GM23338 (cell line): ENCODE measurements around the gene TENM4. TPM values are rescaled to one million over a fixed set of nuclear protein-coding genes. Genes with fewer than 3 reads are reported as not detected.

Experiments
- ATAC-seq: fragments of 200-7000 bp; cut with Tn5 transposase; 3 replicates; pipeline ENCODE4 v1.9.1; 2020
- DNase-seq: peaks from one replicate; pipeline ENCODE4 v3.0.0-alpha.2; 2015; ENCODE audit warnings: low spot score
- H2AFZ ChIP-seq: fragments of 200-600 bp; sonication (generic); 2 replicates; pipeline ENCODE4 v1.8.0; 2016; ENCODE audit warnings: antibody characterized with exemption, mild to moderate bottlenecking, moderate library complexity
- H3F3A ChIP-seq: fragments of 200-600 bp; sonication (generic); replicated peaks from 2 replicates; pipeline ENCODE4 v1.8.0; 2017; ENCODE audit warnings: antibody characterized with exemption, mixed run types, low read depth
- H3K27ac ChIP-seq: fragments of 200-600 bp; sonication (generic); 2 replicates; pipeline ENCODE4 v1.6.1; 2016; ENCODE audit warnings: low read depth
- H3K27me3 ChIP-seq: fragments of 200-600 bp; sonication (generic); 2 replicates; pipeline ENCODE4 v1.8.0; 2016; ENCODE audit warnings: mild to moderate bottlenecking, mixed run types, moderate library complexity; ENCODE audit not compliant: insufficient read depth
- H3K36me3 ChIP-seq: fragments of 200-600 bp; sonication (generic); 2 replicates; pipeline ENCODE4 v1.8.0; 2016; ENCODE audit warnings: mild to moderate bottlenecking; ENCODE audit not compliant: insufficient read depth
- H3K4me1 ChIP-seq: fragments of 200-600 bp; sonication (generic); 2 replicates; pipeline ENCODE4 v1.8.0; 2016; ENCODE audit warnings: mild to moderate bottlenecking, moderate library complexity; ENCODE audit not compliant: insufficient read depth
- H3K4me2 ChIP-seq: fragments of 200-600 bp; sonication (generic); 2 replicates; pipeline ENCODE4 v1.7.1; 2017; ENCODE audit warnings: mixed run types
- H3K4me3 ChIP-seq: fragments of 200-600 bp; sonication (generic); 2 replicates; pipeline ENCODE4 v1.6.1; 2016; ENCODE audit warnings: mixed run types
- H3K79me2 ChIP-seq: fragments of 200-600 bp; sonication (generic); replicated peaks from 2 replicates; pipeline ENCODE4 v1.8.0; 2017; ENCODE audit warnings: mild to moderate bottlenecking; ENCODE audit not compliant: insufficient read depth
- H3K9me2 ChIP-seq: fragments of 200-600 bp; sonication (generic); 2 replicates; pipeline ENCODE4 v1.8.0; 2017; ENCODE audit not compliant: insufficient read depth
- H4K20me1 ChIP-seq: fragments of 200-600 bp; sonication (generic); replicated peaks from 2 replicates; pipeline ENCODE4 v1.8.0; 2017; ENCODE audit warnings: mild to moderate bottlenecking; ENCODE audit not compliant: insufficient read depth
- H3K27ac Mint-ChIP-seq: 2 replicates; pipeline ENCODE4 v1.8.0; 2020; ENCODE audit warnings: inconsistent platforms, mild to moderate bottlenecking, moderate library complexity, mixed read lengths
- H3K27me3 Mint-ChIP-seq: 3 replicates; pipeline ENCODE4 v1.8.0; 2022; ENCODE audit warnings: low read depth, mild to moderate bottlenecking, moderate library complexity, mixed read lengths, inconsistent platforms; ENCODE audit not compliant: insufficient read depth, poor library complexity
- H3K36me3 Mint-ChIP-seq: 3 replicates; pipeline ENCODE4 v1.8.0; 2021; ENCODE audit warnings: low read depth, mild to moderate bottlenecking, inconsistent platforms, moderate library complexity, mixed read lengths
- H3K4me1 Mint-ChIP-seq: 3 replicates; pipeline ENCODE4 v1.8.0; 2020; ENCODE audit warnings: mild to moderate bottlenecking, inconsistent platforms, mixed read lengths
- H3K4me3 Mint-ChIP-seq: 3 replicates; pipeline ENCODE4 v1.8.0; 2021; ENCODE audit warnings: moderate library complexity, mild to moderate bottlenecking, inconsistent platforms, mixed read lengths
- H3K9me3 Mint-ChIP-seq: 3 replicates; pipeline ENCODE4 v1.8.0; 2020; ENCODE audit warnings: moderate library complexity, mild to moderate bottlenecking, inconsistent platforms, mixed read lengths
- CTCF ChIP-seq, 2 experiments: fragments of 200-600 bp in 1 of 2; sonication (generic) in 1 of 2; conservative IDR thresholded peaks; 2 replicates each; pipeline versions ENCODE4 v1.5.1 to v1.6.1; 2016 to 2017; ENCODE audit warnings: antibody characterized with exemption in 2 of 2, low read depth in 2 of 2, mild to moderate bottlenecking in 2 of 2, moderate library complexity in 1 of 2
- ETS1 ChIP-seq: IDR thresholded peaks from 2 replicates; pipeline ENCODE4 v1.6.1; 2016; ENCODE audit warnings: antibody characterized with exemption
- EZH2 ChIP-seq: fragments of 200-600 bp; sonication (generic); IDR thresholded peaks from one replicate; pipeline ENCODE4 v1.8.0; 2017; ENCODE audit warnings: antibody characterized with exemption, mild to moderate bottlenecking, low read depth; ENCODE audit not compliant: unreplicated experiment
- EZH2phosphoT487 ChIP-seq: fragments of 200-600 bp; sonication (generic); IDR thresholded peaks from one replicate; pipeline ENCODE4 v1.8.1; 2018; ENCODE audit warnings: antibody characterized with exemption; ENCODE audit not compliant: unreplicated experiment
- JUNB ChIP-seq: IDR thresholded peaks from one replicate; pipeline ENCODE4 v1.6.1; 2016; ENCODE audit warnings: antibody characterized with exemption; ENCODE audit not compliant: unreplicated experiment
- REST ChIP-seq: IDR thresholded peaks from one replicate; pipeline ENCODE4 v1.6.1; 2018; ENCODE audit warnings: antibody characterized with exemption; ENCODE audit not compliant: unreplicated experiment
- STAT1 ChIP-seq: IDR thresholded peaks from one replicate; pipeline ENCODE4 v1.6.1; 2016; ENCODE audit warnings: antibody characterized with exemption; ENCODE audit not compliant: unreplicated experiment
- ZNF114 ChIP-seq: fragments of 250-450 bp; sonication (Bioruptor Pico); IDR thresholded peaks from 2 replicates; pipeline ENCODE4 v1.5.0; 2020; ENCODE audit warnings: mild to moderate bottlenecking, moderate library complexity
- ZNF331 ChIP-seq: fragments of 250-450 bp; sonication (Bioruptor Pico); IDR thresholded peaks from 2 replicates; pipeline ENCODE4 v1.5.0; 2020; ENCODE audit warnings: low read depth, mild to moderate bottlenecking, moderate library complexity
- polyA plus RNA-seq: library from polyadenylated mRNA; unstranded; fragments of >200 nt; fragmentation: Nextera tagmentation; extraction: Ambion mirVana; gene quantifications from 2 replicates; pipeline ENCODE4 v1.2.1, GENCODE V29; 2016
- total RNA-seq: library from RNA; depleted of rRNA; stranded (reverse); fragments of >200 nt; shearing (Covaris generic); gene quantifications from 2 replicates; pipeline ENCODE4 v1.2.3, GENCODE V29; 2014

Gene TENM4
- total and polyA plus RNA-seq, 2 experiments from 2014 or later, result 7.3 TPM

- H2AFZ ChIP-seq, result no peak overlapping the region
- 0 out of 2 replicates have a peak overlapping the region, but pooled peaks have one; percentile 25 for H3K4me2 ChIP-seq
- H3K9me2 ChIP-seq, result no peaks in the 10 kb centered on the region
- no peaks in the 10 kb centered on the region for H3K9me3 Mint-ChIP-seq
- H3K79me2 ChIP-seq, result 0 out of 2 replicates have a peak, but pooled peaks cover 12% of the 10 kb centered on the region
- peaks cover 46% of the 10 kb centered on the region for H3K4me1 ChIP-seq
- TF ChIP-seq REST, result no peak
- no peak for TF ChIP-seq CTCF (conservative IDR thresholded peaks at IDR 0.05; ENCODE audit: low read depth in 2 of 2)
- TF ChIP-seq ETS1, result no peak
- no peak for TF ChIP-seq STAT1
- no peak for TF ChIP-seq ZNF114
- TF ChIP-seq EZH2, result no peak
- DNase-seq (no peak), ATAC-seq (no peak)
- peaks cover 67% of the 10 kb centered on the region for H3K27me3 ChIP-seq
- peaks cover 59% of the 10 kb centered on the region for H3K4me1 Mint-ChIP-seq
- no peaks in the 10 kb centered on the region for H3F3A ChIP-seq
- H3K27me3 Mint-ChIP-seq, result peaks cover 30% of the 10 kb centered on the region
- no peak overlapping the region for H3K27ac ChIP-seq
- H4K20me1 ChIP-seq, result peaks cover 22% of the 10 kb centered on the region; the same call in 1 of the 2 replicates
- H3K36me3 ChIP-seq, result no peaks in the 10 kb centered on the region
- no peak overlapping the region for H3K4me3 Mint-ChIP-seq
- no peaks in the 10 kb centered on the region for H3K36me3 Mint-ChIP-seq
- H3K27ac Mint-ChIP-seq, result no peak overlapping the region
- H3K4me3 ChIP-seq, result no peak overlapping the region
Observed at GRCh38 chr11:79432138-79432537, 8.7 kb downstream of the TENM4 start.

- no peak overlapping the region for H3K27ac ChIP-seq
- peaks cover 61% of the 10 kb centered on the region for H3K27me3 ChIP-seq
- no peak overlapping the region for H2AFZ ChIP-seq
- no peak overlapping the region for H3K4me2 ChIP-seq
- no peak for ATAC-seq
- H3K27me3 Mint-ChIP-seq, result peaks cover 24% of the 10 kb centered on the region
- H3K4me3 Mint-ChIP-seq, result no peak overlapping the region
- peaks cover 43% of the 10 kb centered on the region for H3K4me1 ChIP-seq
- H3K79me2 ChIP-seq, result 0 out of 2 replicates have a peak, but pooled peaks cover 12% of the 10 kb centered on the region
- H3K36me3 ChIP-seq, result no peaks in the 10 kb centered on the region
- DNase-seq, result no peak
- peaks cover 22% of the 10 kb centered on the region; the same call in 1 of the 2 replicates for H4K20me1 ChIP-seq
- H3K4me3 ChIP-seq, result no peak overlapping the region
- H3K9me3 Mint-ChIP-seq, result no peaks in the 10 kb centered on the region
- TF ChIP-seq STAT1 (no peak), EZH2phosphoT487 (no peak), ZNF331 (CRISPR knock-in tag) (no peak), JUNB (no peak), EZH2 (no peak)
- no peaks in the 10 kb centered on the region for H3K9me2 ChIP-seq
- no peak overlapping the region for H3K27ac Mint-ChIP-seq
- no peaks in the 10 kb centered on the region for H3F3A ChIP-seq
- H3K4me1 Mint-ChIP-seq, result peaks cover 53% of the 10 kb centered on the region
- H3K36me3 Mint-ChIP-seq, result no peaks in the 10 kb centered on the region
Observed at GRCh38 chr11:79431535-79431934, 9.3 kb downstream of the TENM4 start.
